Measurements from ENCODE around the gene SNU13. TPM values are rescaled to one million over a fixed set of nuclear protein-coding genes. Genes with fewer than 3 reads are reported as not detected.

SNU13 gene
- polyA plus RNA-seq, 1 donor from 2014 or later, result 192 TPM

DNA sequence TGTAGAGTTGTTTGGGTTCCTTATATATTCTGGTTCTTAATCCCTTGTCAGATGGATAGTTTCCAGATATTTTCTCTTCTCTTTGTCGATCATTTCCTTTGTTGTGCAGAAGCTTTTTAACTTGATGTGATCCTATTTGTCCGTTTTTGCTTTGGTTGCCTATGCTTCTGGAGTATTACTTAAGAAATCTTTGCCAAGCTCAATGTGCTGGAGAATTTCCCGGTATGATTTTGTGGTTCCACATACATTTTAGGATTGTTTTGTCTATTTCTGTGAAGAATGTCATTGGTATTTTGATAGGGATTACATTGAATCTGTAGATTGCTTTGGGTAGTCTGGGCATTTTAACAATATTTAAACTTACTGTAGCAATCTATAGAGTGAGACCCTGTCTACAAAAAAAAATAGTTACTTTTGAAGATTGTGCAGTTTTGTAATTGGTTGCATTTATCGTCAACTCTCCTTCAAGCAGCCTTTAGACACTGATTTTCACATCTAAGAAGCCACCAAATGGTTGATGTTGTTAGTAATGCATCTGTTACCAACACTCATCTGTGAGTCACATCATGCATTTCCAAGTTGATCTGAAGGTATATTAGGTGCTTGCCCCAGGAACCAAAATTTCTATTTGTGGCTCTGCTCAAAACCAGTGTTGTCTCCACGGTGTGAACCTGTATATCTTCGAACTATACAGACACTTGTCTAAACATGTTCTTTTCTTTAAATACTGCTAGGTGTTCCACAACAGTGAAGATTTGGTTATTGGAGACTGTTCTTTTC, 46.1 kb downstream of the SNU13 start:
- H3F3A ChIP-seq (ENCODE audit: insufficient read depth, low read length, poor library complexity, severe bottlenecking), result no peaks in the 10 kb centered on the region
- H3K9ac ChIP-seq (ENCODE audit: low read length), result no peak overlapping the region
- no peak overlapping the region for H3K4me3 ChIP-seq (ENCODE audit: low read length)
- H3K27me3 ChIP-seq (ENCODE audit: insufficient read depth, low read depth, low read length), result no peaks in the 10 kb centered on the region
- TF ChIP-seq, protein P1, sequence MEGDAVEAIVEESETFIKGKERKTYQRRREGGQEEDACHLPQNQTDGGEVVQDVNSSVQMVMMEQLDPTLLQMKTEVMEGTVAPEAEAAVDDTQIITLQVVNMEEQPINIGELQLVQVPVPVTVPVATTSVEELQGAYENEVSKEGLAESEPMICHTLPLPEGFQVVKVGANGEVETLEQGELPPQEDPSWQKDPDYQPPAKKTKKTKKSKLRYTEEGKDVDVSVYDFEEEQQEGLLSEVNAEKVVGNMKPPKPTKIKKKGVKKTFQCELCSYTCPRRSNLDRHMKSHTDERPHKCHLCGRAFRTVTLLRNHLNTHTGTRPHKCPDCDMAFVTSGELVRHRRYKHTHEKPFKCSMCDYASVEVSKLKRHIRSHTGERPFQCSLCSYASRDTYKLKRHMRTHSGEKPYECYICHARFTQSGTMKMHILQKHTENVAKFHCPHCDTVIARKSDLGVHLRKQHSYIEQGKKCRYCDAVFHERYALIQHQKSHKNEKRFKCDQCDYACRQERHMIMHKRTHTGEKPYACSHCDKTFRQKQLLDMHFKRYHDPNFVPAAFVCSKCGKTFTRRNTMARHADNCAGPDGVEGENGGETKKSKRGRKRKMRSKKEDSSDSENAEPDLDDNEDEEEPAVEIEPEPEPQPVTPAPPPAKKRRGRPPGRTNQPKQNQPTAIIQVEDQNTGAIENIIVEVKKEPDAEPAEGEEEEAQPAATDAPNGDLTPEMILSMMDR (IDR thresholded peaks at IDR 0.05; ENCODE audit: poor library complexity, severe bottlenecking), result no peak
- no peak for TF ChIP-seq EZH2 (IDR thresholded peaks at IDR 0.05; ENCODE audit: borderline replicate concordance, insufficient read depth, low read length, poor library complexity, severe bottlenecking)
- no peak for TF ChIP-seq EP300 (conservative IDR thresholded peaks at IDR 0.05; ENCODE audit: poor library complexity, severe bottlenecking)
- TF ChIP-seq RAD21 (conservative IDR thresholded peaks at IDR 0.05), result no peak
- no peak for TF ChIP-seq TAF1 (IDR thresholded peaks at IDR 0.05; ENCODE audit: low read depth)
- TF ChIP-seq MXI1 (conservative IDR thresholded peaks at IDR 0.05; ENCODE audit: poor library complexity, severe bottlenecking), result no peak
- TF ChIP-seq, protein P2, sequence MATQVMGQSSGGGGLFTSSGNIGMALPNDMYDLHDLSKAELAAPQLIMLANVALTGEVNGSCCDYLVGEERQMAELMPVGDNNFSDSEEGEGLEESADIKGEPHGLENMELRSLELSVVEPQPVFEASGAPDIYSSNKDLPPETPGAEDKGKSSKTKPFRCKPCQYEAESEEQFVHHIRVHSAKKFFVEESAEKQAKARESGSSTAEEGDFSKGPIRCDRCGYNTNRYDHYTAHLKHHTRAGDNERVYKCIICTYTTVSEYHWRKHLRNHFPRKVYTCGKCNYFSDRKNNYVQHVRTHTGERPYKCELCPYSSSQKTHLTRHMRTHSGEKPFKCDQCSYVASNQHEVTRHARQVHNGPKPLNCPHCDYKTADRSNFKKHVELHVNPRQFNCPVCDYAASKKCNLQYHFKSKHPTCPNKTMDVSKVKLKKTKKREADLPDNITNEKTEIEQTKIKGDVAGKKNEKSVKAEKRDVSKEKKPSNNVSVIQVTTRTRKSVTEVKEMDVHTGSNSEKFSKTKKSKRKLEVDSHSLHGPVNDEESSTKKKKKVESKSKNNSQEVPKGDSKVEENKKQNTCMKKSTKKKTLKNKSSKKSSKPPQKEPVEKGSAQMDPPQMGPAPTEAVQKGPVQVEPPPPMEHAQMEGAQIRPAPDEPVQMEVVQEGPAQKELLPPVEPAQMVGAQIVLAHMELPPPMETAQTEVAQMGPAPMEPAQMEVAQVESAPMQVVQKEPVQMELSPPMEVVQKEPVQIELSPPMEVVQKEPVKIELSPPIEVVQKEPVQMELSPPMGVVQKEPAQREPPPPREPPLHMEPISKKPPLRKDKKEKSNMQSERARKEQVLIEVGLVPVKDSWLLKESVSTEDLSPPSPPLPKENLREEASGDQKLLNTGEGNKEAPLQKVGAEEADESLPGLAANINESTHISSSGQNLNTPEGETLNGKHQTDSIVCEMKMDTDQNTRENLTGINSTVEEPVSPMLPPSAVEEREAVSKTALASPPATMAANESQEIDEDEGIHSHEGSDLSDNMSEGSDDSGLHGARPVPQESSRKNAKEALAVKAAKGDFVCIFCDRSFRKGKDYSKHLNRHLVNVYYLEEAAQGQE (IDR thresholded peaks at IDR 0.05; ENCODE audit: borderline replicate concordance), result no peak
- TF ChIP-seq SMC3 (conservative IDR thresholded peaks at IDR 0.05; ENCODE audit: poor library complexity), result no peak
- TF ChIP-seq POLR2AphosphoS5 (IDR thresholded peaks at IDR 0.05), result no peak
- peaks cover 6% of the 10 kb centered on the region for H3K36me3 ChIP-seq (ENCODE audit: insufficient read depth, low read length)
- H3K9me3 ChIP-seq (ENCODE audit: low read length), result no peaks in the 10 kb centered on the region
- H3K4me2 ChIP-seq (ENCODE audit: low read length), result no peak overlapping the region
- H3K79me2 ChIP-seq (replicated peaks; ENCODE audit: insufficient read depth, low read length), result peaks cover 2% of the 10 kb centered on the region
- H3K9me2 ChIP-seq (ENCODE audit: insufficient read depth, low read length), result no peaks in the 10 kb centered on the region
- H2AFZ ChIP-seq (ENCODE audit: low read depth, low read length), result no peak overlapping the region
- H4K20me1 ChIP-seq (ENCODE audit: insufficient read depth), result no peaks in the 10 kb centered on the region
- H3K27ac ChIP-seq (ENCODE audit: low read length), result no peak overlapping the region

DNA sequence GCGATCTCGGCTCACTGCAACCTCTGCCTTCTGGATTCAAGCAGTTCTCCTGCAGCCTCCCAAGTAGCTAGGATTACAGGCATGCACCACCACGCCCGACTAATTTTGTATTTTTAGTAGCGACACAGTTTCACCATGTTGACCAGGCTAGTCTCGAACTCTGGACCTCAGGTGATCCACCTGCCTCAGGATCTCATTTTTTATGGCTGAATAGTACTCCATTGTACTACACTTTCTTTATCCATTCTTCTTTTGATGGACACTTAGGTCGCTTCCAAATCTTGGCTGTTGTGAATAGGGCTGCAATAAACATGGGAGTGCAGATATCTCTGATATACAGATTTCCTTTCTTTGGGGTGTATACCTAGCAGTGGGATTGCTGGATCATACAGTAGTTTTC, 46.8 kb downstream of the SNU13 start:
- Histone ChIP-seq H3K4me2 (ENCODE audit: low read length) (no peak overlapping the region), H3K9me3 (ENCODE audit: low read length) (no peaks in the 10 kb centered on the region), H3K9ac (ENCODE audit: low read length) (no peak overlapping the region), H3K36me3 (ENCODE audit: insufficient read depth, low read length) (peaks cover 6% of the 10 kb centered on the region), H3K4me3 (ENCODE audit: low read length) (no peak overlapping the region), H2AFZ (ENCODE audit: low read depth, low read length) (no peak overlapping the region), H3K79me2 (replicated peaks; ENCODE audit: insufficient read depth, low read length) (peaks cover 2% of the 10 kb centered on the region), H3F3A (ENCODE audit: insufficient read depth, low read length, poor library complexity, severe bottlenecking) (no peaks in the 10 kb centered on the region), H4K20me1 (ENCODE audit: insufficient read depth) (no peaks in the 10 kb centered on the region), H3K27me3 (ENCODE audit: insufficient read depth, low read depth, low read length) (no peaks in the 10 kb centered on the region), H3K27ac (ENCODE audit: low read length) (no peak overlapping the region), H3K9me2 (ENCODE audit: insufficient read depth, low read length) (no peaks in the 10 kb centered on the region)
- TF ChIP-seq POLR2AphosphoS5 (IDR thresholded peaks at IDR 0.05), result no peak
- TF ChIP-seq, protein P1 (IDR thresholded peaks at IDR 0.05; ENCODE audit: poor library complexity, severe bottlenecking), result no peak
- TF ChIP-seq, protein P2 (IDR thresholded peaks at IDR 0.05; ENCODE audit: borderline replicate concordance), result no peak
- TF ChIP-seq SMC3 (conservative IDR thresholded peaks at IDR 0.05; ENCODE audit: poor library complexity), result no peak
- TF ChIP-seq MXI1 (conservative IDR thresholded peaks at IDR 0.05; ENCODE audit: poor library complexity, severe bottlenecking), result no peak
- TF ChIP-seq EP300 (conservative IDR thresholded peaks at IDR 0.05; ENCODE audit: poor library complexity, severe bottlenecking), result no peak
- TF ChIP-seq RAD21 (conservative IDR thresholded peaks at IDR 0.05), result no peak
- no peak for TF ChIP-seq EZH2 (IDR thresholded peaks at IDR 0.05; ENCODE audit: borderline replicate concordance, insufficient read depth, low read length, poor library complexity, severe bottlenecking)

Data from neural cell (in vitro differentiated cells).